Ovary (tissue), 9 donors: ENCODE results near the gene SMARCC1. TPM values are rescaled to one million over a fixed set of nuclear protein-coding genes. Genes with fewer than 3 reads are reported as not detected.

ENCODE experiments used
- DNase-seq, 5 donors: peaks; one replicate each; pipeline ENCODE4 v3.0.0-alpha.2; 2019 to 2020
- H3K27ac ChIP-seq, 2 donors: fragments of 200-600 bp; one replicate each; pipeline versions ENCODE4 v1.5.1 to v1.8.0; 2019 to 2022
- H3K27me3 ChIP-seq: fragments of 200-600 bp; one replicate; pipeline ENCODE4 v1.8.0; 2022
- H3K36me3 ChIP-seq: fragments of 200-600 bp; sonication (generic); one replicate; pipeline ENCODE4 v1.5.1; 2019
- H3K4me1 ChIP-seq: one replicate; pipeline ENCODE4 v1.8.1; 2013; ENCODE audit warnings: mild to moderate bottlenecking, moderate library complexity; ENCODE audit not compliant: insufficient read depth
- H3K4me3 ChIP-seq: fragments of 200-600 bp; sonication (generic); one replicate; pipeline ENCODE4 v1.5.1; 2017
- H3K9me3 ChIP-seq, 2 donors: fragments of 200-600 bp in 1 of 2; sonication (generic) in 1 of 2; one replicate each; pipeline versions ENCODE4 v1.5.1 to v1.8.1; 2013 to 2019; ENCODE audit warnings: mild to moderate bottlenecking in 1 of 2, moderate library complexity in 1 of 2
- CTCF ChIP-seq, 3 donors: fragments of 450-650 bp in 2 of 3; fragments of 200-600 bp in 1 of 3; IDR thresholded peaks; one replicate each; pipeline versions ENCODE4 v1.5.1 to v1.8.0; 2016 to 2022; ENCODE audit warnings: antibody characterized with exemption in 3 of 3, mild to moderate bottlenecking in 1 of 3
- EP300 ChIP-seq: sonication (generic); formaldehyde crosslinking; IDR thresholded peaks from one replicate; pipeline ENCODE4 v1.6.1; 2017; ENCODE audit warnings: antibody characterized with exemption
- POLR2A ChIP-seq: fragments of 450-650 bp; IDR thresholded peaks from one replicate; pipeline ENCODE4 v1.6.1; 2017; ENCODE audit warnings: antibody characterized with exemption, mild to moderate bottlenecking, moderate library complexity
- WGBS, 3 donors: extraction: QIAGEN DNeasy Blood & Tissue Kit in 1 of 3; methylation state at CpG; one replicate each; pipeline versions ENCODE4 v1.1.5 to v1.1.7; 2013 to 2017; 5-methylcytosine and 5-hydroxymethylcytosine counted together
- intact Hi-C, 4 donors: fragments of 100-400 bp; cut with DNase I; formaldehyde crosslinking; loops; one replicate each; pipeline versions ENCODE4 v1.11.0 to v1.15.1; 2022 to 2023
- polyA plus RNA-seq, 2 donors: library from polyadenylated mRNA; stranded (reverse); fragments of 200-250 nt in 1 of 2; fragments of 350-450 nt in 1 of 2; fragmentation: Illumina TruSeq in 1 of 2; extraction: RNeasy Lipid Tissue Mini Kit (QIAGEN cat#74804) in 1 of 2; gene quantifications; one replicate each; pipeline ENCODE4 v1.2.3, GENCODE V29; 2013 to 2014
- total RNA-seq, 7 donors: library from RNA; depleted of rRNA in 2 of 7; stranded (reverse); fragments of >200 nt in 2 of 7; fragmentation: NEBNext Ultra II Directional in 3 of 7; extraction: Animal tissue kit (Norgen Biotek cat#: 25700) in 3 of 7; gene quantifications; one replicate each; pipeline versions ENCODE4 v1.1.0 to v1.2.4, GENCODE V29; 2016 to 2023
- donor health status: DM: no; HTN: no; CAD: no; lungs with moderate emphysema.
- donor health status: DM: no; HTN: no; CAD: no.
- donor health status: Bipolar disorder and iron deficiency.
- donor health status: DM: yes; HTN: yes; CAD: no.
- donor health status: DM: no; HTN: no; CAD: no.
- donor health status: DM: yes; HTN: yes; CAD: no.

Gene SMARCC1
- total and polyA plus RNA-seq, 9 donors: 24.8 to 68.9 (median 60.4) TPM

- TF ChIP-seq POLR2A (no peak), CTCF (IDR thresholded peaks at IDR 0.05) (no peak), EP300 (no peak)
- no peak overlapping the region for H3K27ac ChIP-seq
- H3K27me3 ChIP-seq: no peaks in the 10 kb centered on the region
Observed at GRCh38 chr3:47612879-47613278, 168.8 kb downstream of the SMARCC1 start.

GRCh38 chr3:47612178-47612577, 169.5 kb downstream of the SMARCC1 start:
- intact Hi-C loops: no loop called here
- H3K4me3 ChIP-seq: no peak overlapping the region
- no peaks in the 10 kb centered on the region for H3K36me3 ChIP-seq
- no peaks in the 10 kb centered on the region for H3K27me3 ChIP-seq
- H3K27ac ChIP-seq: no peak overlapping the region
- DNase-seq: no peak
- peaks cover 2% of the 10 kb centered on the region for H3K4me1 ChIP-seq
- H3K9me3 ChIP-seq: no peaks in the 10 kb centered on the region
- TF ChIP-seq EP300 (no peak), POLR2A (no peak), CTCF (IDR thresholded peaks at IDR 0.05) (no peak)

More at GRCh38 chr3:47612879-47613278, 168.8 kb downstream of the SMARCC1 start:
- intact Hi-C loops: no loop called here
- H3K36me3 ChIP-seq: no peaks in the 10 kb centered on the region
- no peak overlapping the region for H3K4me3 ChIP-seq
- H3K9me3 ChIP-seq: no peaks in the 10 kb centered on the region
- peaks cover 2% of the 10 kb centered on the region for H3K4me1 ChIP-seq
- no peak for DNase-seq
- 71 to 96% (median 96%) methylated on average over 2 of the region's 2 CpGs for WGBS, 3 donors

- Histone ChIP-seq H3K4me3 (no peak overlapping the region), H3K4me1 (peaks cover 2% of the 10 kb centered on the region), H3K36me3 (no peaks in the 10 kb centered on the region), H3K27ac (no peak overlapping the region), H3K9me3 (no peaks in the 10 kb centered on the region), H3K27me3 (no peaks in the 10 kb centered on the region)
- no peak for TF ChIP-seq POLR2A
- TF ChIP-seq EP300: no peak
- no peak for TF ChIP-seq CTCF (IDR thresholded peaks at IDR 0.05)
- 52 to 55% (median 52%) methylated on average over 2 of the region's 2 CpGs for WGBS, 3 donors
- intact Hi-C loops: no loop called here
- no peak for DNase-seq
Observed at GRCh38 chr3:47611576-47611975, 170.1 kb downstream of the SMARCC1 start.

- no peak overlapping the region for H3K4me3 ChIP-seq
- TF ChIP-seq POLR2A: no peak
- TF ChIP-seq CTCF (IDR thresholded peaks at IDR 0.05): no peak
- TF ChIP-seq EP300: no peak
- no peak overlapping the region for H3K27ac ChIP-seq
- no peaks in the 10 kb centered on the region for H3K27me3 ChIP-seq
- H3K36me3 ChIP-seq: no peaks in the 10 kb centered on the region
- intact Hi-C loops: no loop called here
- H3K4me1 ChIP-seq: peaks cover 2% of the 10 kb centered on the region
- 82 to 91% (median 88%) methylated on average over 3 of the region's 3 CpGs for WGBS, 3 donors
- H3K9me3 ChIP-seq: no peaks in the 10 kb centered on the region
- no peak for DNase-seq
Observed at GRCh38 chr3:47610583-47610982, 171.1 kb downstream of the SMARCC1 start.

DNA sequence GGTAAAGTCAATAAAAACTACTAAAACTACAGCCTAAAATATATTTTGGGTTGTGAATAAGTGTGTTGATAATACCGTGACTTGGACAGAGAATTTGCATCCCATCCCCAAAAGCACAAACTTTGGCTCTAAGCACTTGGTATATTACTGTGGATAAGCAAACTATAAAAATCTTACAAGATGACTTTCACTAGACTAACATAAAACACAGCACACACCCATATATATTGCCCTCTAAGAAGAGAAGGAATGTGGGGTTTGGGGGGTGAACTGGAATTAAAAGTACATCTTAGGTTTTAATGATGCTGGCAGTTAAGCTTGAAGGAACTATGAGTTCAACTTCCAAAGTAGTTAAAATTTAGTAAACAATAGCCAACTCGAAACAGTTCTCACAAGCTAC, 174.4 kb downstream of the SMARCC1 start:
- no peak for DNase-seq
- Histone ChIP-seq H3K27me3 (no peaks in the 10 kb centered on the region), H3K9me3 (no peaks in the 10 kb centered on the region), H3K4me1 (peaks cover 1% of the 10 kb centered on the region), H3K36me3 (no peaks in the 10 kb centered on the region), H3K4me3 (no peak overlapping the region), H3K27ac (no peak overlapping the region)
- no peak for TF ChIP-seq CTCF (IDR thresholded peaks at IDR 0.05)
- TF ChIP-seq POLR2A: no peak
- no peak for TF ChIP-seq EP300
- WGBS, 3 donors: 77 to 80% (median 80%) methylated on average over 2 of the region's 2 CpGs
- intact Hi-C loops: no loop called here
